HEK293T (cell line): Measurements from ENCODE around the gene CENPE.
A peak's percentile ranks its signal among the peaks of the same experiment; 100 is the strongest.

ENCODE experiments used
- CTCF ChIA-PET: fragments of 350-600 bp; formaldehyde crosslinking; extraction: SDS; loops from one replicate; lab custom pipeline; 2021; ENCODE audit warnings: antibody characterized with exemption, inconsistent platforms; lab: Yijun Ruan, JAX
- POLR2A ChIA-PET: fragments of 350-600 bp; formaldehyde crosslinking; extraction: SDS; loops from one replicate; lab custom pipeline; 2020; ENCODE audit warnings: antibody characterized with exemption, inconsistent platforms; lab: Yijun Ruan, JAX
- DNase-seq: peaks from one replicate; pipeline ENCODE4 v3.0.0; 2012; ENCODE audit warnings: mixed read lengths; ENCODE audit errors: extremely low spot score
- ARNT ChIP-seq: fragments of 450-650 bp; IDR thresholded peaks from 2 replicates; pipeline ENCODE4 v1.6.1; 2017; ENCODE audit warnings: mild to moderate bottlenecking
- BHLHE40 ChIP-seq: fragments of 450-650 bp; IDR thresholded peaks from 2 replicates; pipeline ENCODE4 v1.6.1; 2016; ENCODE audit warnings: mild to moderate bottlenecking, moderate library complexity, borderline replicate concordance
- CTBP1 ChIP-seq: fragments of 450-650 bp; IDR thresholded peaks from 2 replicates; pipeline ENCODE4 v1.6.1; 2016; ENCODE audit warnings: borderline replicate concordance
- ELF4 ChIP-seq: fragments of 450-650 bp; IDR thresholded peaks from 2 replicates; pipeline ENCODE4 v1.6.1; 2017; ENCODE audit warnings: antibody characterized with exemption
- FOXA1 ChIP-seq: fragments of 450-650 bp; IDR thresholded peaks from 2 replicates; pipeline ENCODE4 v1.6.1; 2016; ENCODE audit warnings: mild to moderate bottlenecking
- FOXK2 ChIP-seq: fragments of 450-650 bp; IDR thresholded peaks from 2 replicates; pipeline ENCODE4 v1.6.1; 2016; ENCODE audit warnings: mild to moderate bottlenecking
- FOXM1 ChIP-seq: fragments of 450-650 bp; IDR thresholded peaks from 2 replicates; pipeline ENCODE4 v1.6.1; 2017; ENCODE audit warnings: mild to moderate bottlenecking, borderline replicate concordance
- HDGF ChIP-seq: fragments of 450-650 bp; IDR thresholded peaks from 2 replicates; pipeline ENCODE4 v1.6.1; 2017; ENCODE audit warnings: antibody characterized with exemption, borderline replicate concordance
- L3MBTL2 ChIP-seq: fragments of 450-650 bp; conservative IDR thresholded peaks from 2 replicates; pipeline ENCODE4 v1.6.1; 2016; ENCODE audit warnings: mild to moderate bottlenecking
- LEF1 ChIP-seq: fragments of 450-650 bp; IDR thresholded peaks from 2 replicates; pipeline ENCODE4 v1.6.1; 2017; ENCODE audit warnings: mild to moderate bottlenecking, borderline replicate concordance
- NFRKB ChIP-seq: fragments of 450-650 bp; IDR thresholded peaks from 2 replicates; pipeline ENCODE4 v1.6.1; 2016; ENCODE audit warnings: mild to moderate bottlenecking, moderate library complexity
- PKNOX1 ChIP-seq: fragments of 450-650 bp; IDR thresholded peaks from 2 replicates; pipeline ENCODE4 v1.6.1; 2016
- SP1 ChIP-seq: fragments of 450-650 bp; IDR thresholded peaks from 2 replicates; pipeline ENCODE4 v1.6.1; 2017
- SUZ12 ChIP-seq: fragments of 450-650 bp; IDR thresholded peaks from 2 replicates; pipeline ENCODE4 v1.6.1; 2016; ENCODE audit warnings: mild to moderate bottlenecking
- TARDBP ChIP-seq: fragments of 450-650 bp; IDR thresholded peaks from 2 replicates; pipeline ENCODE4 v1.6.1; 2016
- ZNF384 ChIP-seq: fragments of 450-650 bp; IDR thresholded peaks from 2 replicates; pipeline ENCODE4 v1.6.1; 2016

CENPE gene

DNA sequence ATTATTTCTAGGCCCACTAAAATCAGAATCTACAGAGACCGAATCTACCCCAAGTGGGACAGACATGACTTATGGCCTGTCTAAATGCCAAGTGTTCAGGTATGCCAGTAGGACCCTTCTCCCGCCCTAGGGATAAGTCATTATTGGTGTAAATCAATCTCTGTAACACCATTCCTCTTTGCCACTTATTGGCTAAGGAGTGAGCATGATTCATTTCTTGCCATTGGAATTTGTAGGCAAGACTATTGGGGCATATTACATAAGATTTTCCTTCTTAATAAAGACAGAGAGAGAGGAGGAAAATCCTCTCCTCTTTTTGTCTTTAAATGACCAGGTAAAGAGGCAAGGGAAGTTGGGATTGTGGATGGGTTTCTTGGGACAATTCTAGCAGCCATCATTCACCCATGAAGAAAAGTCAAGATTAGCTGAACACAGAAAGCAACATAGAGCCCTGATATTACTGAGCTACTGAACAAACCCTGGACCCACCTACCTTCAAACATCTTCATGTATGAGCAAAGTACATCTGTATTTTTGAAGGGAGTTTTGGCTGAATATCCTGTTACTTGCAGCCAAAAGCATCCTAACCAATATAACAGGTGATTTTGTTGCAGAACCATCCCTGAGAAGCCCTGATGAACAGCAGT, 124.2 kb downstream of the CENPE start:
- DNase-seq = no peak
- ChIA-PET POLR2A (interaction anchor here (0.6 kb wide), 1 partner anchor 55 kb away, joined by 3 read pairs; no protein-coding TSS in a partner anchor), CTCF (interaction anchor here (0.5 to 0.6 kb wide), 2 partner anchors 20 to 41 kb away, joined by 3 to 4 read pairs; no protein-coding TSS in a partner anchor)
- no peak for TF ChIP-seq SP1
- peak; percentile 17; the same call in 1 of the 2 replicates for TF ChIP-seq PKNOX1
- no peak for TF ChIP-seq LEF1

GRCh38 chr4:103067841-103068547, 130.1 kb downstream of the CENPE start:
- TF ChIP-seq ELF4 (no peak), SUZ12 (no peak), ZNF384 (no peak), L3MBTL2 (no peak), FOXK2 (no peak), NFRKB (no peak), FOXM1 (no peak), ARNT (no peak), LEF1 (no peak), TARDBP (no peak), BHLHE40 (no peak), CTBP1 (no peak), FOXA1 (no peak), HDGF (no peak), SP1 (no peak), PKNOX1 (no peak)
- POLR2A ChIA-PET = no interaction called here
- DNase-seq = no peak
- CTCF ChIA-PET = no interaction called here

DNA sequence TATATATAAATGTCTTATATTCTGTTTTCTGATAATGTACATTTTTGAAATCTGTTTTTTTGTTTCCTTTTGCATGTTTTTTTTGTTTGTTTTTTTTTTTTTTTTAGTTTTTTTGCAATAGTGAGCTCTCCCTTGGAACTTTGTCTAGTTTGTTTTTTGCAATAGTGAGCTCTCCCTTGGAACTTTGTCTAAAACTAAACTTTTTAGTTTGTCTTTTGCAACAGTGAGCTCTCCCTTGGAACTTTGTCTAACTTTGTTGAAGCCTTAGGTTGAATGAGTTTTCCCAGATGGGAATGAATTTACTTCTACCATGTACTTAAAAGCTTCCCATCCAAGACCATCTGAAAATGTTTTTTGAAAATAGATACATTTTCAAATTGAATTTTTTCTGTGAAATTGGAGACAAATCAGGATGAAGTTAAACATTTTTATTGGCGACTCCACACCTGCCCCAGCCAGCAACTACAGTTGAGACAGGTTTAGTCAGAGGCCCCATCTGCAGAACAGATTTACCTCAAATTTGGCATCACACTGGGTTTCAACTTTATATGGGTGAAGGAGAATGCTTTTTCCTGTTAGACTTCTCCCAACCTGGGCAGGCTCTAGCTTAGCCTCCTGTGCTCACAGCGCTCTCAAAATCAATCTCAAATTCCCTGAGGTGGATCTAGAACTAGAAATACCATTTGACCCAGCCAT, 137.5 kb downstream of the CENPE start:
- DNase-seq = no peak
- POLR2A ChIA-PET = no interaction called here
- TF ChIP-seq TARDBP (no peak), BHLHE40 (no peak), HDGF (no peak), FOXK2 (no peak), ELF4 (no peak), ZNF384 (no peak), L3MBTL2 (no peak), SUZ12 (no peak), PKNOX1 (no peak), SP1 (no peak), NFRKB (no peak)

More for the DNA sequence above, 137.5 kb downstream of the CENPE start:
- CTCF ChIA-PET = no interaction called here
